Omental fat pad (tissue), 4 donors: ENCODE data around the gene OPHN1. TPM values are rescaled to one million over a fixed set of nuclear protein-coding genes. Genes with fewer than 3 reads are reported as not detected.
"Not testable (repeated sequence)": the region's sequence is repeated elsewhere in the genome, so short reads cannot be mapped to it uniquely, and the experiment has no call there.

Source experiments
- ATAC-seq: fragments of 150-250 bp; one replicate; pipeline ENCODE4 v1.9.1; 2016; ENCODE audit warnings: mild to moderate bottlenecking, moderate library complexity; ENCODE audit not compliant: low FRiP score
- DNase-seq: peaks from one replicate; pipeline ENCODE4 v3.0.0-alpha.2; 2019; ENCODE audit warnings: low spot score
- total RNA-seq, 4 donors: library from RNA; depleted of rRNA; stranded (reverse); fragments of >200 nt; gene quantifications; one replicate each; pipeline ENCODE4 v1.1.0, GENCODE V29; 2016
- TF ChIP-seq, protein P1 (sequence below), 3 donors: fragments of 450-650 bp; IDR thresholded peaks; one replicate each; pipeline ENCODE4 v1.5.1; 2016 to 2017; ENCODE audit warnings: antibody characterized with exemption in 3 of 3, mild to moderate bottlenecking in 3 of 3, moderate library complexity in 2 of 3

OPHN1 gene
- total RNA-seq, 4 donors from 2014 or later: 5.3 to 24.1 (median 6.6) TPM

DNA sequence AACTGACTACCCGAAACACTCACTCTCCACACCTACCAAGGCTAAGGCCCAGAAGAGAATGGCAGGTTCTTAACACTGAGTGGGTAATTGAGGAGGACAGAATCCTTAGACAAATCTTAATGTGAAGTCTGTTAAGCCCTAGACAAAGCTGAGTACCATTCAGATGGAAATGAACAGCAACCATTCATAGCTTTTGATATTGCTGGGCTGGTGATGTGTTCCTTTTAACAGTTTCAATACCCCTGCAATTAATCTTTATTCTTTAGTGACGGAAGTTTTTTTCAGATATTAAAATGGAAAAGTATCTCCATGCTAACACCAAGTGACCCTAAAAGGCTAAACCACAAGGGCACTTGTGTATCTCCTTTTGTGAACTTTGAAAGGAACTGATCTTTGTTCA is 334.9 kb downstream of the OPHN1 start:
- DNase-seq: no peak
- no peak for ATAC-seq
- TF ChIP-seq, protein P1, sequence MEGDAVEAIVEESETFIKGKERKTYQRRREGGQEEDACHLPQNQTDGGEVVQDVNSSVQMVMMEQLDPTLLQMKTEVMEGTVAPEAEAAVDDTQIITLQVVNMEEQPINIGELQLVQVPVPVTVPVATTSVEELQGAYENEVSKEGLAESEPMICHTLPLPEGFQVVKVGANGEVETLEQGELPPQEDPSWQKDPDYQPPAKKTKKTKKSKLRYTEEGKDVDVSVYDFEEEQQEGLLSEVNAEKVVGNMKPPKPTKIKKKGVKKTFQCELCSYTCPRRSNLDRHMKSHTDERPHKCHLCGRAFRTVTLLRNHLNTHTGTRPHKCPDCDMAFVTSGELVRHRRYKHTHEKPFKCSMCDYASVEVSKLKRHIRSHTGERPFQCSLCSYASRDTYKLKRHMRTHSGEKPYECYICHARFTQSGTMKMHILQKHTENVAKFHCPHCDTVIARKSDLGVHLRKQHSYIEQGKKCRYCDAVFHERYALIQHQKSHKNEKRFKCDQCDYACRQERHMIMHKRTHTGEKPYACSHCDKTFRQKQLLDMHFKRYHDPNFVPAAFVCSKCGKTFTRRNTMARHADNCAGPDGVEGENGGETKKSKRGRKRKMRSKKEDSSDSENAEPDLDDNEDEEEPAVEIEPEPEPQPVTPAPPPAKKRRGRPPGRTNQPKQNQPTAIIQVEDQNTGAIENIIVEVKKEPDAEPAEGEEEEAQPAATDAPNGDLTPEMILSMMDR (IDR thresholded peaks at IDR 0.05): no peak

GRCh38 chrX:68090266-68090665 is 343.0 kb downstream of the OPHN1 start:
- ATAC-seq (no peak), DNase-seq (no peak)
- TF ChIP-seq, protein P1 (IDR thresholded peaks at IDR 0.05): no peak

- ATAC-seq: no peak
- TF ChIP-seq, protein P1 (IDR thresholded peaks at IDR 0.05): no peak
- no peak for DNase-seq
Observed at GRCh38 chrX:68087526-68087925, 345.8 kb downstream of the OPHN1 start.

GRCh38 chrX:68086709-68087108 is 346.6 kb downstream of the OPHN1 start:
- TF ChIP-seq, protein P1 (IDR thresholded peaks at IDR 0.05): no peak
- DNase-seq (no peak), ATAC-seq (no peak)

DNA sequence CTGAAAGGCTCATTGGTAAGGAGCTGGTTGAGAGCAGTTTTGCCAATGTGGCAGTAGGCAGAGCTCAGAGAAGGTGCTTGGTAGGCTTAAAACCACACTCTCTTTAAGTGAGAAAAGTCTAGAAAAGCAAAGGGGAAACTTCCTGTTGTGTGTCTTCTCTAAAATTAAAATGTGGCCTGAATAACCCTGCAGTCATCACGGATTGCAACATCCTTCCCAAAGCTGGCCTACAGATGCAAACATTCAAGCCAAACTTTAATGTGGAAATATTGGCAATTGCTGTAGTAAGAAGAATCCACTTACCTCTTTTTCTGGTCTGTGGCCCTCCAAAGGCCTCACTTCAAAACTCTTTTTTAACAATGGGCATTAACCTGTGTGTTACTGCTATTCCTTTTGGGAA is 348.5 kb downstream of the OPHN1 start:
- peak; percentile 37 for ATAC-seq
- DNase-seq: no peak

GRCh38 chrX:68083510-68083909 is 349.8 kb downstream of the OPHN1 start:
- ATAC-seq: no peak

More for the DNA sequence above, 348.5 kb downstream of the OPHN1 start:
- TF ChIP-seq, protein P1 (IDR thresholded peaks at IDR 0.05): no peak

DNA sequence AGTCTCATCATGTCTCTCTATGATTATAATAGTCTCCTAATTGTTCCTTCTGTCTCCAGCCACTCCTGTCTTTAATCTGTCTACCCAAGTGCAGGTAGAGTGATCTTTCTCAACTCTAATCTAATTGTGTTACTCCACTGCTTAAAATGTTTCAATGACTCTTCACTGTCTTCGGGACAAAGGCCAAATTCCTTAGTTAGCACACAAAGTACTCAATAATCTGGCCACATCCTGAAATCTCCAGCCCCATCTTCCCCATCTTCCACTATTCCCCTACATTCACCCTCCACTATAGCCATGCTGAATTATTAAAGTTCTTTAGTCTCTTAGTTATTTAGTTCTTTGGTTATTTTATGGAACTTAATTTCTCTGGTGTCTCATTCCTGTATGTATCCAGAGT is 353.3 kb downstream of the OPHN1 start:
- ATAC-seq (no peak), DNase-seq (no peak)
- TF ChIP-seq, protein P1 (IDR thresholded peaks at IDR 0.05): no peak

More at GRCh38 chrX:68083510-68083909, 349.8 kb downstream of the OPHN1 start:
- no peak for DNase-seq
- TF ChIP-seq, protein P1 (IDR thresholded peaks at IDR 0.05): no peak

DNA sequence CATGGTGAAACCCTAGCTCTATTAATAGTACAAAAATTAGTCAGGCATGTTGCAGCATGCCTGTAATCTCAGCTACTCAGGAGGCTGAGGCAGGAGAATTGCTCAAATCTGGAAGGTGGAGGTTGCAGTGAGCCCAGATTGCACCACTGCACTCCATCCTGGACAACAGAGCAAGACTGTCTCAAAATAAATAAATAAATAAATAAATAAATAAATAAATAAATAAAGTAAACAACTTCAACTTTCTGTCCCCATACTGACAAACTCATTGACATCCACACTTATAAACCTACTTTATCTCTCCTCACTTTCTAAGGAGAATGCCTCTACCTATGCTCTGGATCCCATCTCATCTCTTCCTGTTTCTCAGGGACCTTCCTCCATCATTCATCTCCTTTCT is 354.5 kb downstream of the OPHN1 start:
- DNase-seq, ATAC-seq: not testable (repeated sequence)
